ENCODE results near the gene TOM1.

- TF ChIP-seq CTCF (IDR thresholded peaks at IDR 0.05) (no peak), SIN3A (IDR thresholded peaks at IDR 0.05; ENCODE audit: borderline replicate concordance, low read depth, low read length) (no peak), RCOR1 (IDR thresholded peaks at IDR 0.05; ENCODE audit: low read length) (no peak), REST (IDR thresholded peaks at IDR 0.05; ENCODE audit: low read depth, low read length) (no peak), GABPA (IDR thresholded peaks at IDR 0.05; ENCODE audit: low read depth) (no peak), POLR2AphosphoS5 (IDR thresholded peaks at IDR 0.05; ENCODE audit: low read depth, low read length) (no peak), RFX5 (IDR thresholded peaks at IDR 0.05; ENCODE audit: low read length) (no peak), JUND (IDR thresholded peaks at IDR 0.05) (no peak), YY1 (IDR thresholded peaks at IDR 0.05; ENCODE audit: low read depth) (no peak), RAD21 (IDR thresholded peaks at IDR 0.05; ENCODE audit: low read length) (no peak), EZH2phosphoT487 (IDR thresholded peaks at IDR 0.05; ENCODE audit: borderline replicate concordance, low read depth) (no peak)
- TF ChIP-seq, protein P1, sequence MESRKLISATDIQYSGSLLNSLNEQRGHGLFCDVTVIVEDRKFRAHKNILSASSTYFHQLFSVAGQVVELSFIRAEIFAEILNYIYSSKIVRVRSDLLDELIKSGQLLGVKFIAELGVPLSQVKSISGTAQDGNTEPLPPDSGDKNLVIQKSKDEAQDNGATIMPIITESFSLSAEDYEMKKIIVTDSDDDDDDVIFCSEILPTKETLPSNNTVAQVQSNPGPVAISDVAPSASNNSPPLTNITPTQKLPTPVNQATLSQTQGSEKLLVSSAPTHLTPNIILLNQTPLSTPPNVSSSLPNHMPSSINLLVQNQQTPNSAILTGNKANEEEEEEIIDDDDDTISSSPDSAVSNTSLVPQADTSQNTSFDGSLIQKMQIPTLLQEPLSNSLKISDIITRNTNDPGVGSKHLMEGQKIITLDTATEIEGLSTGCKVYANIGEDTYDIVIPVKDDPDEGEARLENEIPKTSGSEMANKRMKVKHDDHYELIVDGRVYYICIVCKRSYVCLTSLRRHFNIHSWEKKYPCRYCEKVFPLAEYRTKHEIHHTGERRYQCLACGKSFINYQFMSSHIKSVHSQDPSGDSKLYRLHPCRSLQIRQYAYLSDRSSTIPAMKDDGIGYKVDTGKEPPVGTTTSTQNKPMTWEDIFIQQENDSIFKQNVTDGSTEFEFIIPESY (IDR thresholded peaks at IDR 0.05; ENCODE audit: borderline replicate concordance, low read depth) = no peak
Measured at GRCh38 chr22:35266277-35266676, 33.4 kb upstream of the TOM1 start.

Measured in SK-N-SH (cell line).